HT-29 (cell line): ENCODE data around the gene KCNG1. TPM values are rescaled to one million over a fixed set of nuclear protein-coding genes. Genes with fewer than 3 reads are reported as not detected.

Experiments
- DNase-seq: peaks from one replicate; pipeline ENCODE4 v3.0.0-alpha.2; 2015; ENCODE audit warnings: low spot score
- total RNA-seq: library from RNA; depleted of rRNA; stranded (reverse); fragments of >200 nt; shearing (Covaris generic); gene quantifications from 2 replicates; pipeline ENCODE4 v1.2.3, GENCODE V29; 2014

Gene KCNG1
- total RNA-seq, 1 experiment from 2014 or later: not detected

DNA sequence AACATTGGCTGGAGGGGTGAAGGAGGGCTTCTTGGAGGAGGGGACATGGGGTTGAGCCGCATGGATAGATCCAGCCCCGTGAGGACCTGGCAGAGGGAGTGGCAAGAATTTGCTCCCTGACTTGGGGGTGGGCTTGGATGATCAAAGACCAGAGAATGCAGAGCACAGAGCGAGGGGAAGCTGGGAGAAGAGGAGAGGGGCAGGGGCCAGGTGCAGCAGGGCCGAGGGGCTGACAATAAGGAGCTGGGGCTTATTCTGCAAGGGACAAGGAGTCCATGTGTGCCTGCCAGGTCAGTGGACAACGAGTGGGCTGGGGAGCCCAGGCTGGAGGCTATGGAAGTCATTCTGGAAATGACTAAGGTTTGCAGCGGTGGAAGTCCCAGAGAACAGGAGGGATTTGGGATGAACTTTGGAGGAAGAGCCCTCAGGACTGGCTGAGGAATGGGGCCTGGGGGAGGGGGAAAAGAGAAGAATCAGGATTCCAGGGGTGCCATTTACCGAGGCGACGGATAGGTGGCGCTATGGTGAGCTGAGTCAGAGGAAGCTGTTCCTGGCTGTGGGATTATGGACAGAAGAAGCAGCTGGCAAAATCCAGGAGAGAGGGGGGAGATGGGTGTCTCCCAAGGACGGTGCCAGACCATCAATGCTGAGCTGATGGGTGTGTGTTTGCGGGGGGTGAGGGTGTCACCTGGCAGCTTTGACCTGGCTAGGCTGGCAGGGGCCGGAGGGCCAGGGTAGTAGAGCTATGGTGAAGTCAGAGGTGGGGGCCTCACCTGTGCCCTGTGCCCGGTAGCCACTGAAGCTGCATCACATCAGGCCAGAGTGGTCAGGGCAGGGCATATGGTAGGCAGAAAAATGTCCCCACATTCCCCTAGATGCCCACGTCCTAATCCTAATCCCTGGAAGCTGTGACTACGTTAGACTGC is 7.8 kb downstream of the KCNG1 start:
- DNase-seq: peak; percentile 77

DNA sequence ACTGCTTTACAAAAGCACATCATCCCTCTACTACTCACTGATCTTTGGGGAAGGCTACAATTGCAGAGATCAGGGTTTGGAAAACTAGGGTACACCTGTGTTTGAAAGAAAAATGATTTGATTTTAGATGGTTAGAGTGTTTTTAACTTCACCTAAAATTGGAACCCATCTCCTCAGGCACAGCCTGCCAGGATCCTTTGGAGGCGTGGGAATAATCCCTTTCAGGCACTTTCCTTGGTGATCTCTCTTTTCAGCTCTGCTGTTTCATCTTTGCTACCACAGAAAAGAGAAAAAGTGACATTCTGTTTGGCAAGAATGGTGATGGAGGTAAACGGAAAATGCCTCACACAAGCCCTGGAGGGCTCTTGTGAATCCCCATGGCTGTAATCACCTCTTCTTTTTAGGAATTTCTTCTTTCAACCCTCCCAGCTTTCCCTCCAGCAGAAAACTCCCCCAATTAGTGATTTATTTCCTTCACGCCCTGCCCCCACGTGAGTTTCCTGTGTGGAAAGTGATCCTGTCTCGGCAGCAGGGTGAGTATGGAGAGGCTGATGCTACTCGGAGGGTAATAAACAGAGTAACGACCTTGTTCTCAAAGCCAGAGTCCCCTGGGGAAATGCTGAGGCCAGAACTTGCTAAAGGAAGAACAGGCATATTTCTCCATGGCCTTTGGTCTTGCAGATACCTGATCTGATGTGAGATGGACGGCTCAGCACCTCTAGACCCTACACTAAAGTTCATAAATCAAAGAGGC is 9.2 kb downstream of the KCNG1 start:
- no peak for DNase-seq

DNA sequence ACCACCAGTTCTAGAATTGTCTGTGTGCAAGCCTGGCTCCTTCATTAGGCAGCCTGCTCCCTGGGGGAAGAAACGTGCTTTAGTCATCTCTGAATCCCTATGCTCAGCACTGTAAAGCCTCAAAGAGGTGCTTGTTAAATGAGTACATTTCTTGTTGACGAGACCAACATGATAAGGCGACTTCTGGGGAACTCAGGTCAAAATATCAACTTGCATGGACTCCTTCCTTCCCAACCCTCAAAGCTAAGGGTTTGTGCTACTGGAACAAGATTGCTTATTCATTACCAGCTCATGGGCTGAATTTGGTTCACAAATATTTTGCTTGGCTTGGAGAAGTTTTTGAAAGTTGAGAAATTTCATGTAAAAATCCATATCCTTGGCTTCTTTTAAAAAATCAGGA is 10.6 kb downstream of the KCNG1 start:
- DNase-seq: no peak

DNA sequence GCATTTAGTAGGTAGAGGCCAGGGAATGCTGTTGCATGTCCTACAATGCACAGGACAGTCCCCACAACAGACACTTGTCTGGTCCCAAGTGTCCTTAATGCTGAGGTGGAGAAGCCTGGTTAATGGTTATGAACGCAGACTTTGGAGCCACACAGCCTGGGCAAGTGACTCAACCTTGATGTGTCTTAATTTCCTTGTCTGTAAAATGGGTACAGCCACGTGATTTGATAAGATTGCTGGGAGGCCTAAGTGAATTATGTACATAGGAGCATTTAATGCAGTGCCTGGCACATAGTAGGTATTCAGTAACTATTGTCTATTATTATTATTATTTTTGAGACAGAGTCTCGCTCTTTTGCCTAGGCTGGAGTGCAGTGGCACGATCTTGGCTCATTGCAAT is 11.4 kb downstream of the KCNG1 start:
- DNase-seq: no peak

DNA sequence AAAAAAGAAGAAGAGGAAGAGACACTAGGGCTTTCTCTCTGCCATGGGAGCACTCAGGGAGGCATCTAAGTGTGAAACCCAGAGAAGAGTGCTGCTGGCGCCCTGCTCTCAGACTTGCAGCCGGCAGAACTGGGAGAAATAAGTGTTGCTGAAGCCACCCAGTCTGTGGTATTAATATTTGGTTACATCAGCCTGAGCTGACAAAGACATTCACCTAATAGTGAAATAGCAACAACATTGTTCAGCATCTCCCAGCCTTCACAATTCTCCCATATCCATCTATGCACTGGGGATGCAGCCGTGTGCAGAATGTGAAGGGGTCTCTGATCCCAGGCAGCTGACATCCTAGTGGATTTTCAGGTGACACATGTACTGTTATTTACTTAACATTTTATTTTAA is 12.0 kb downstream of the KCNG1 start:
- DNase-seq: no peak

DNA sequence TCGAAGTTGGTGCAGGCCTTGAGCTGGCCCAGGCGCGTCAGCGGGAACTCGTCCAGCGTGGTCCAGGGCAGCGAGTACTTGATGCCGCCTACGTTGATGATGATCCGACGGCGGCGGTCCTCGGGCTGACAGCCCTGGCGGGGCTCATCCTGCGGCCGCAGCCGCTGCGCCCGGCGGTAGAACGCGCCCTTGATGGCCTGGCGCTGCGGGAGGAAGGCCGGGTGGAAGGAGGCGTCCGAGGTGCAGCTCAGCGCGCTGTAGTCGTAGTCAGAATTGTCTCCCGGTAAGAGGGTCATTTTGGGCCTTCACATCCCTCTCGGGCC is 12.9 kb downstream of the KCNG1 start:
- no peak for DNase-seq

DNA sequence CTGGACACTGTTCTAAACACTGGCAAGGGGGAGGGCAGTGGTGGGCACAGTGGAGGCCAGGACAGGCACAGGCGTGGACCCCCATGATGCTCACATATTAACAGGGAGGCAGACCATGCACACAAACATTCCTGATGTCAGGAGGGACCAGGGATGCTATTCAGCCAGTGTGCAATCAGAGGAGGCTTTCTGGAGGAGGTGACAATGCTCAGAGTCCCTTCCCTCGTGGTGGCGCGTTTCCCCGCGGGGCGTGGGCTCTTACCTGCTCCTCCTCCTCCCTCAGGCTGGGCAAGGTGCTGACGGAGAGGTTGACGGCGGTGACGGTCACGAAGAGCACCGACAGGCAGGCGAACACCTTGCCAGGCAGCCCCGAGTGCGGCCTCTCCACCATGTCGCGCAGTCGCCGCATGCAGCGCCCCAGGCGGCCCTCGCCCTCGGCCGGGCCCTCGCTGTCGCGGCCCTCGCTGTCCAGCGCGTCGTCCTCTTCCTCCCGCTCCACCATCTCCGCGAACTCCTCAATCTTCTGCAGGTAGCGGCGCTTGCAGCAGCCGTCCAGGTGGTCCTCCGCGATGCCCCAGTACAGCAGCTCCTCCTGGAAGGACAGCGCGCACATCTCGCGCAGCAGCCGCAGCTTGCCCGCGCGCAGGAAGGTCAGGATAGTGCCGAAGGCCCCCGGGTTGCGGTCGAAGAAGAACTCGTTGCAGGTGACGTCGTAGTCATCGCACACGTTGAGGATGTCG is 13.4 kb downstream of the KCNG1 start:
- no peak for DNase-seq

DNA sequence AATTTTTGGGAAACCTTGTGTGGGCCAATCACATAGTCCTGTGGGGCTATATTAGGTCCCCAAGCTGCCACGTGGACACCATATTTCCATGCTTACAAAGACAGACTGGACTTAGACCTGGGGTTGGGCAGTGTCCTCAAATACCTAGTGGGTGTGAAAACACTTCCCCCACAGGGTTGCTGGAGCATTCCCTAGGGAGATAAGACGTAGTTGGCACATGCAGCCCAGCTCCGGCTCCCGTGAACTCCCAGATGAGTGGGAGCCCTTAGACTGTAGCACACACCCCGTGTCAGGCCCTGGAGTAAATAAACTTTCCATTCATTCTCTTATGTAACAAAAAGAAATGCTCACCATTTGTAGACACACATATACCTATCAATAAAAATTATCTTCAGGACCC is 14.2 kb downstream of the KCNG1 start:
- no peak for DNase-seq

DNA sequence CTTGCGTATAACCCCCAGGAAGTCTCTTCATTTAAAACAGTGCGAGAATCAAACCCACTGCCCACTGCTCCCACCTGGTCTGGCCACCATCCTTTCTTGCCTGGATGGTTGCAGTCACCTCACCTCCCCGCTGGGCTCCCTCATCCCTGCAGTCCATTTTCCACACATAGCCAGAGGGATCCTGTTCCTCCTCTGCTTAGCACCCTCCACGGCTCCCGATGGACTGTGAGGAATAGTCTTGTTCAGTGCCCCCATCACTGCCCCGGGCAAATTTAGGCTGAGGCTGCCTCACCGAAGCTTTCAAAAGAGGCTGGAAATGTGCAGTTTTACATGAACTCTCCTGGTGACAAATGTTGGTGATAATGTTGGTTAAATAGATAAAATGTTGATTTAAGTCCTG is 17.7 kb downstream of the KCNG1 start:
- DNase-seq: no peak

DNA sequence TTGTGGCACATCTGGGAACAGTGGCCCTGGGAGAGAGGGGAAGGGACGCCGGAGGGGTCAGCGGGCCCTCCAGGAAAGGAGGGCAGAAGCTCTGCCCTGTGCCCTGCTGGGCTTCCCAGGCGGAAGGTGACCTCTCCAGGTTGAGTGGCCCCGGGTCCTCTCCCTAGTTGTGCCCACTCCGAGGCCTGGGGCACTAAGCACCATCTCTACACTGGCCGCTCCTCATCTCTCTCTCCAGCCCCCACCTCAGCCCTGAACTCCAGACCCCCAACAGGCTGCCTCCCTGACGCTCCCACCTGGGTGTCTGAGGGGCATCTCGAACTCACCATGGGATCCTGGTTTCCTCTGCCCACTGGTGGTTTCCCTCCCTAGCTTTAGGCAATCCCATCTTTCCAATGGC is 18.1 kb downstream of the KCNG1 start:
- DNase-seq: no peak

DNA sequence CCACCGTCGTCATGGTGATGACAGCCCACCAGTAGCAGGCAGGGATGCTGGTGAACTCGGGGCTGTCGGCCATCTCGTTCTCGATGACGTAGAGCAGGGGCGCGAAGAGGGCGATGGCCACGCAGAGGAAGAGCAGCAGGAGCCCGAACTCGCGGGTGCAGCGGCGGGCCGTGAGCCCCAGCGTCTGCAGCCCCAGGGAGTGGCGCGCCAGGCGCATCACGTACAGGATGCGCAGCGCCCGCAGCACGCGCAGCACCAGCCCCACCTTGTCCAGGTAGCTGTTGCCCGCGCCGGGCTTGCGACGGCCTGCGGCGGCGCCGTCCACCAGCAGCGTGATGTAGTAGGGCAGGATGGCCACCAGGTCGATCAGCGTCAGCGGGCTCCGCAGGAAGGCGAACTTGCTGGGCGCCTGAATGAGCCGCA is 18.6 kb downstream of the KCNG1 start:
- no peak for DNase-seq

DNA sequence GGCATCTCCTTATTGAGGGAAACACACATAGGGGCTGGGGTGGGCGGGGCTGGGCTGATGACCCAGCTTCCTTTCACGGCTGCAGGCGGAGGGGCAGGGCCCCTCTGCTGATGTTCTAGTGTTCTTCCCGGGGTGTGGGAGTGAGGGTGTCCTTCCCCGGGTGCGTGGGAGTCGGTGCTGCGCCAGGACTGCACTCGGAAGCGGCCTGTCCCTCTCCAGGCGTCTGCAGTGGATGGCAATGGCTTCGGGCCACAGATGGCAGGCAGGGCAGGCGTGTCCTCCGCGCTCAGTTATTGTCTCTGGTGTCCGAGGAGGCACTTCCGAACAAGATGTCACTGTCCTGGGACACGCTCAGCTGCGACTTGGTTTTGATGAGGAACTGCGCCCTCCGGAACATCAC is 19.2 kb downstream of the KCNG1 start:
- no peak for DNase-seq

DNA sequence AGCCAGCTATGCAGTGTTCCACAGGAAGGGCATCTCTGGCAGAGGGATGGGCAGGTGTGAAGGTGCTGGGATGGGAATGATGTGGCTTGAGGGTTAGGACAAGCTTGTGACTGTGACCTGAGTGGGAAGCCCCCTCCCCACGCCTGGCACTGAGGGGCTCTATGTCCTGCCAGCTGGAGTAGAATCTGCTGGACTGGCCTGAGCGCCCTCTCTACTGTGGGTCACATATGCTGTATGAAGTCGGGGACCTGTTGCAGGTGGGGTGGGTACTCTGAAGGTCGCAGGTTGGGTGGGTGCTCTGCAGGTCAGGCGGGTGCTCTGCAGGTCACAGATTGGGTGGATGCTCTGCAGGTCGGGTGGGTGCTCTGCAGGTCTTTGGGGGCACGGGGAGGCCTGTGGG is 20.3 kb downstream of the KCNG1 start:
- DNase-seq: no peak

DNA sequence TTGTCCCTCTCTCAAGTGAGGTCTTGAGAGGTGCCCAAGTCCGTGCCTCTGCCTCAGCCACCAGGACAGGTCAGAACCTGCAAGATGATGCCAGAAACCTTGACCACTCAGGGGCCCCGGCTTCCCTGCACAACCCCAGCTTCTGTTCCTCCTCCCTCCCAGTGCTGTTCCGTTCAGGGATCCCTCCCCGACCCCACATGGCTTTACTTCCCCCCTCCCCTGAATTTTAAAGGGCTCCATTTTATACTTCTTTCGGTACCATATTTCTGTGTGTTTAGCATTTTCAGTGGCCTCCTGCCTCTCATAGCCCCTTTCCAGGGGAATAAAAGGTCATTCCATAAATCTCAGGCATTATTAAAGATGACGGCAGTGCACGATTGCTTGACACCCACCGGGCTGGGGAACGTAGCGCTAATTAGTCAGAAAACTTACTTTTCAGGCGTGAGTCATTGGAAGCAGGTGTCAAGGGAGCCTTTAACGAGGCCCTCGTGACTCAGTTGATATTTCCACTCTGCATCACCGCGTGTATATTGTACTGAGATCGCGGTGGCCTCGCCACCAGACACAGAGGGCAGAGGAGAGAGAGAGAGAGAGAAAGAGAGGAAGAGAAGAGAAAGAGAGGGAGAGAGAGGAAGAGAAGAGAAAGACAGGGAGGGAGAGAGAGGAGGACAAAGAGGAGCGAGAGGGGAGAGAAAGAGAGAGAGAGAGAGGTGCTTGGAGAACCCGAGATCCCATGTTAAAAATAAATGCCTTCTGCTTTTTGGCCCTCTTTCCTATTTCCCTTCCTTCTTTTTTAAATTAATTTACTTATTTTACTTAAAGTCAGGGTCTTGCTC is 21.3 kb downstream of the KCNG1 start:
- DNase-seq: no peak

DNA sequence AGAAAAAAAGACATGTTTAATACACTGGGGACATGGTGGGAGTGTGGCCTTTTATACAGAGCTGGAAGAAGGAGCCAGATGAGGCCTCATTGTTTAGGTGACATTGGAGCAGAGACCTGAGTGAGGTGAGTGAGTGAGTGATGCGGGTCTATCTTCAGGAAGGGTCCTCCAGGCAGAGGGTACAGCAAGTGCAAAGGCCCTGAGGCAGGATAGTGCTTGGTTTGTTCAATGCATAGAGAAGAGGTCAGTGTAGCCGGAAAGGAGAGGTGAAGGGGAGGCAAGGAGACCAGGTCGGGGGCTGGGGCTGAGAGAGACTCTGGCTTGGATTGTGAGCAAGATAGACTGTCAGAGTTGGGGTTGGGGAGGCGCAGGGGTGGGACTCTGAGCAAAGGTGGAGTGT is 23.6 kb downstream of the KCNG1 start:
- no peak for DNase-seq

DNA sequence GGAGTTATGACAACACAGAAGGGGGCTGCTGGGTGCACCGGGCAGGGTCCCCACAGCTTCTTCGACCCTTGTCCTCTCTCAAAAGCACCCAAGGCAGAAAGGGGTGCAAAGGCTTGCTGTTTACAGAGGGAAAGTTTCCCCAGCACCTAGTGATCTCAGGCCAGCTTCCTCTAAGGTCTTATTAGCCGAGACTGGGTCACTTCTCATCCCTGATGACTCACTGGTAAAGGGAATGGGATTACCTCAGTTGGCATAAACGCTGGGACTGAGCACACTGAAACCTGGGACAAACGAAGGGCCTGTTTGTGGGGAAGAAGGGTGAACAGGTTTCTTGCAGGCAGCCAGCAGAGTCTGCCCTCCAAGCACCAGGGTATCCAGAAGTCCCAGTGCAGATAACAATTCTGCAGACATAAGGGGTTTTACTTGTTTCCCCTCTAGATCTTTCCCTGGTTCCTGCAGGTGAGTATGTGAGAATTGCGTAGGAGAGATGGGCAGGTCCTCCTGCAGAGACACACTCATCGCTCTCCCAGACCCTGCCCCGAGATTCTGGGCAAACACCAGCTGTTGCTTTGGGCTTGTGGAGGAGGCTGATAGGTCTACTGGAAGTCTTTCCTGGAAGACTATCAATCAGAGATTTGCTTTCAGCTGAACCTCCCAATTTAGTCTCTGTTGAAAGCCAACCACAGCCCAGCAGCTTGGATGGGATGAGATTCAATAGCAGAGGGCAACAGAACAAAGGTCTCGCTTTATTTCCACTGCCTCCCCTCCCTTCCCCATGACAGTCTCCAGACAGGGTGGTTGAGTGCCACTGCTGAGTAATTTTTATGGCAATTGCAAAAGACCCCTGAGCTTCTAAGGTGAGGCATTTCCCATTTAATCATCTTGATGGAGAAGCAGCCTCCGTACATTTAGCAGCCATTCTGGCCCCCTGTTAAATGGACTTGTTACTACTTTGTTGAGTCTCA is 25.7 kb downstream of the KCNG1 start:
- DNase-seq: no peak

DNA sequence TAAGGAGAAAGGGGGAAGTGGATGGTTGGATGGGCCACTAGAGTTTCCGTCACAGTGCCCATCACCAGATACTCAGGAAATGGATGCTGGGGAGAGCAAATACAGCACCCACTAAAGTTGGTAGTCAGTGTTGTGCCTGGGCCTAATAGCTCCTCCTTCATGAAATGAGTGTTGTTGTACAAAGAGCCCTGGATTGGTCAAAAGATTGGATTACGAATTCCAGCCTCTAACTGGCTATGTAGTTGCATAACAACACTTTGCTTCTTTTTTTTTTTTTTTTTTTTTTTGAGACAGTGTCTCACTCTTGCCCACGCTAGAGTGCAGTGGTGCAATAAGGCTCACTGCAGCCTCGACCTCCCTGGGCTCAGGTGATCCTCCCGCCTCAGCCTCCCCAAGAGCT is 27.4 kb downstream of the KCNG1 start:
- DNase-seq: no peak

DNA sequence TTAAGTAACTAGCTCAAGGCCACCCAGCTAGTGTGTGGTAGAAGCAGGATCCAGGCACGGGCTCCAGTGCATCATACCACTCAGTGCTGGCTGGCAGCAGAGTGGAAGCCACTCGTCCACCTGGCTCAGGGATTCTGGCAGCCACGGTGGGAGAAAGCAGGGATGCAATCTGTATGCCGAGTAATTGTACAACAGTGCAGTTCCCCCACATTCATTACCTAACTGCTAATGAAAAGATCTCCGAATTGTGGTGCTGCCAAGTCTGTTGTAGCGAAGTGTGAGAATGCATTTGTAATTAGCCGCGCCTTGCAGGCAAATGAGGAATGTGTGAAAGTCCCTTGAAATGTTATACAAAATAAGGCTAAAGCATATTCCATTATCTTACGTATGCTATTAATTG is 29.0 kb downstream of the KCNG1 start:
- DNase-seq: no peak

DNA sequence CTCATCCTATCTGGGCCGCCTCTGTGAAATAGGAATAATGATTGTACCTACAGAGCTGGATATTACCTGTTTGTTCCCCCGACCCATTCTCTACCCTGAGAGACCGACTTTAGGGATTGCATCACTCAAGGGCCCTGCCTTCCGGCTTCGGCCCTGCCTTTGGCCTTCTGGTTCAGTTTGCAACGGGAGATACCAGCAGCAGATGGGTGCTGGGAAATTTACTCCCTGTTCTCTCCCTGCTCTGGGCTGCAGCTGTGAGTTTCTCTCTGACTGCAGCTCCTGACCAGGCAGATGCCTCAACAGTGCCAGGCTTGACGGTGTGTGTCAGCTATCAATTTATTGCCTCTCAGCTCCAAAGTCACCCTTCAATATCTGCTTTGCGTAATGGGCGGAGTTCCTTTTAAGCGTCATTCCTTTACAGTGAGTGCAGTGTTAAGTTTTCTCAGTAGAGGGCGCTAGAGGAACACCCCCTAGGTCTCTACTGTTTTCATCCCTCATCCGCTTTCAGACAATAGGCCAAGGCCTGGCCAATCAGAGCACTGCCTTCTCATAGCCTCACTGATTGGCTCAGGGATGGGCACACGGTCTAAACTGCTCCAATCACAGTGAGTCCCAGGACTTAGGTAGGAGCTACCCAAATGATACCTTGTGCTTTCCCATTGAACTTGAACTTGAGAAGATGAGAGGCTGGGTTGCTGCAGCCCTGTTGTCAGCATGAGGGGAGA is 30.0 kb downstream of the KCNG1 start:
- DNase-seq: peak; percentile 93

DNA sequence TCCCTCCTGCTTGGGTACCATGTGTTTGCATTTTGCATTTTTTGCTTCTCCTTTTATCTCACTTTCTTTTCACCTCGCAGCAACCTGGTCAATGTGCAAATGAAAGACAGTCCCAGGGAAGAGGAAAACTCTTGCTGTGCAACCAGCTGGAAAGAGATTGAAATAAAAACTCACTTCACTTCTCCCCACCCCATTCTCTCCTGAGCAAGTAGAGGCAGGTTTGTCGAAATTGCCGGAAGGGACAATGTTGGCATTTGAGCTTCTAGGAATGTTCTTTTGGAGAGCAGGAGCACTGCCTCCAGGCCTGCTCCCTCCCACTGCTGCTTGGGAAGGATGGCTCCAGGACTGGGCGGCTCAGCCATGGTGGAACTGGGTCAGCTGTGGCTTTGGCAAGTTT is 30.6 kb downstream of the KCNG1 start:
- DNase-seq: no peak
